Raji (cell line): Measurements from ENCODE around the gene ROCK2.

Source experiments
- POLR2A ChIP-seq: IDR thresholded peaks from 2 replicates; pipeline ENCODE4 v1.6.1; 2011; ENCODE audit warnings: low read depth, low read length, control low read depth; ENCODE audit not compliant: insufficient read depth

Gene ROCK2

GRCh38 chr2:11133238-11133935, 211.0 kb downstream of the ROCK2 start:
- no peak for TF ChIP-seq POLR2A

DNA sequence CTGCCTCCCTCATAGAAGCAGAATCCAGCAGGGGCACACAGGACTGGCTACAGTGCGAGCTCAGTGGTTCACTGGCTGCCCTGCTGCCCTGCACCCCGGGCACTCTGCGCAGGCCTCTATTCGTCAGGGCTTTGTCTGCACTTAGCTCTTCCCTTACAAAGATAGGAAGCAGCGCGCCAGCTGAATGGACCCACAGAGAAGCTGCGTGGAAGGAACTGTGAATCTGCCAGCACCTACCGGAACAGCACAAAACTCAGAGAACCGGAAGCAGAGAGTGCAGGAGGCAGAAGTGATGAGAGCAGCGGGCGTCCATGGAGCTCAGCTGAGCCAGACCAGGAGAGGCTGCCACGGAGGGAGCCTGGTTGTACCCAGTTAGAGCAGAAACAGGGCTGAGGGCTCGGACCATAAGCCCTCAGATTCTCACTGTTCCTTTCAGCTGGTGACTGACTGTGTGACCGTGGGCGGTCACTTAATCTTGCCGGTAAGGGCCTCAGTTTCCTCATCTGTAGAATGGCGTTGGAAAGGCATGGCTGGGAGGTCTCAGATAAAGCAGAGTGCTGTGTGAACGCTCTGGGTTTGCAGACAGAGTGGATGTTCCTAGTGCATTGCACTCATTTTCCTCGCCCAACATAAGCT, 212.3 kb downstream of the ROCK2 start:
- TF ChIP-seq POLR2A = no peak

DNA sequence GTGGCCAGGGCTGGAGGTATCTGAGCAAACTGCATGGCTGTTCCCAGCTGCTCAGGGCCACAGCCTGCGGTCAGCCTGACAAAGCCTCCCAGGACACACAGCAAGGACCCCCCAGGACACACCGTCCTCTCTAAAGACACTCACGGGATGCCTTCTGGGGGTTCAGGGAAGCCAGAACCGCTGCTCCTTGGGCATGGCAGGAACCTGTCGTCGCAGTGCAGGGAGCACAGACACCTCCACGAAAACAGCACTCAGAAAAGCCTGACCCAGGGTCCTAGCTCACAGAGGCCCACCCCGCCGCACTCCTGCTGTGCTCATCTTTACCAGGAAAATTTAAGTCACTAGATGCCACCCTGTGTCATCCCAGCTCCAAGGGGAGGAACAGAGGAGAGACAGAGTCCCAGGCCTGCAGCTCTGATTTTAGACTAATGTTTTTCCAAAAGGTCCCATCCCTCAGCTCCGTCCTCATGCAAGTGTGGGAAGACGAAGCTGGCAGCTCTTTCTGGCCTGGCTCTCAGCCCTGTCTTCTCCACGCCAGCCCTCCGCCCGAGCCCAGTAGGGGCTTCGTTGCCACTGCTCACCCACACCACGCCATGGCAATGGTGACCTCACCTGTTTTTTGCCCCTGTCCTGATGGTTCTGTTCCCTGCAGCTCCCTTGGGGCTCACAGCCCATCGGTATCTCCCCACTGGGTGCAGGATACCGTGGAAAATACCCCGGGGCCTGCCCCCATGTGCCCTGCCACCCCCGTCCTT, 213.1 kb downstream of the ROCK2 start:
- TF ChIP-seq POLR2A = no peak
